Astrocyte (in vitro differentiated cells and primary cell): Measurements from ENCODE around the gene LMO7. TPM values are rescaled to one million over a fixed set of nuclear protein-coding genes. Genes with fewer than 3 reads are reported as not detected.

Source experiments
- DNase-seq: peaks from one replicate; pipeline ENCODE4 v3.0.0-alpha.2; 2010; ENCODE audit warnings: low read depth
- FAIRE-seq: peaks from 2 replicates; lab custom pipeline; 2011; peaks lifted over from hg19 to GRCh38; lab: Jason Lieb, UNC
- H2AFZ ChIP-seq: 2 replicates; pipeline ENCODE4 v1.6.0; 2012; ENCODE audit warnings: low read depth, low read length, inconsistent platforms
- H3K27ac ChIP-seq: 2 replicates; pipeline ENCODE4 v1.5.1; 2011; ENCODE audit warnings: low read depth, low read length, inconsistent platforms
- H3K27me3 ChIP-seq: 2 replicates; pipeline ENCODE4 v1.6.0; 2011; ENCODE audit warnings: low read length, inconsistent platforms; ENCODE audit not compliant: insufficient read depth
- H3K36me3 ChIP-seq: 2 replicates; pipeline ENCODE4 v1.5.1; 2011; ENCODE audit warnings: low read length, inconsistent platforms; ENCODE audit not compliant: insufficient read depth
- H3K4me1 ChIP-seq: 2 replicates; pipeline ENCODE4 v1.5.1; 2011; ENCODE audit warnings: low read length, inconsistent platforms; ENCODE audit not compliant: insufficient read depth
- H3K4me2 ChIP-seq: 2 replicates; pipeline ENCODE4 v1.6.0; 2012; ENCODE audit warnings: low read length, inconsistent platforms
- H3K4me3 ChIP-seq: 2 replicates; pipeline ENCODE4 v1.5.1; 2011; ENCODE audit warnings: low read depth, mild to moderate bottlenecking, low read length, inconsistent platforms; ENCODE audit not compliant: insufficient read depth
- H3K79me2 ChIP-seq: 2 replicates; pipeline ENCODE4 v1.6.0; 2012; ENCODE audit warnings: mild to moderate bottlenecking, low read length, inconsistent platforms; ENCODE audit not compliant: insufficient read depth
- H3K9ac ChIP-seq: 2 replicates; pipeline ENCODE4 v1.6.0; 2012; ENCODE audit warnings: mild to moderate bottlenecking, low read length, inconsistent platforms
- H3K9me3 ChIP-seq: 2 replicates; pipeline ENCODE4 v1.5.1; 2012; ENCODE audit warnings: low read depth, mild to moderate bottlenecking, low read length, inconsistent platforms; ENCODE audit not compliant: insufficient read depth
- H4K20me1 ChIP-seq: 2 replicates; pipeline ENCODE4 v1.6.0; 2012; ENCODE audit warnings: low read length, inconsistent platforms; ENCODE audit not compliant: insufficient read depth
- H3K27ac Mint-ChIP-seq: one replicate; pipeline ENCODE4 v1.8.0; 2021; ENCODE audit warnings: mild to moderate bottlenecking, mixed read lengths; ENCODE audit not compliant: unreplicated experiment
- H3K27me3 Mint-ChIP-seq: one replicate; pipeline ENCODE4 v1.8.0; 2021; ENCODE audit warnings: low read depth, mixed read lengths; ENCODE audit not compliant: unreplicated experiment
- H3K36me3 Mint-ChIP-seq: one replicate; pipeline ENCODE4 v1.8.0; 2021; ENCODE audit warnings: low read depth, mixed read lengths; ENCODE audit not compliant: unreplicated experiment
- H3K4me1 Mint-ChIP-seq: one replicate; pipeline ENCODE4 v1.8.0; 2021; ENCODE audit warnings: low read depth, mixed read lengths; ENCODE audit not compliant: unreplicated experiment
- H3K4me3 Mint-ChIP-seq: one replicate; pipeline ENCODE4 v1.8.0; 2021; ENCODE audit warnings: mild to moderate bottlenecking, moderate library complexity, mixed read lengths; ENCODE audit not compliant: unreplicated experiment
- H3K9me3 Mint-ChIP-seq: one replicate; pipeline ENCODE4 v1.8.0; 2021; ENCODE audit warnings: mild to moderate bottlenecking, mixed read lengths; ENCODE audit not compliant: unreplicated experiment
- EZH2 ChIP-seq: IDR thresholded peaks from 2 replicates; pipeline ENCODE4 v1.6.1; 2012; ENCODE audit warnings: mild to moderate bottlenecking, low read length, inconsistent platforms; ENCODE audit not compliant: insufficient read depth
- total RNA-seq: library from RNA; stranded (reverse); gene quantifications from 2 replicates; pipeline ENCODE4 v1.2.1, GENCODE V29; 2021
- TF ChIP-seq, protein P1 (sequence below): IDR thresholded peaks from 2 replicates; pipeline ENCODE4 v1.5.1; 2011; ENCODE audit warnings: low read depth, mild to moderate bottlenecking, inconsistent platforms, low read length, moderate library complexity; ENCODE audit not compliant: insufficient read depth

The LMO7 gene
- total RNA-seq, 1 donor from 2014 or later, result 52.2 TPM

GRCh38 chr13:75757336-75757735, 121.2 kb downstream of the LMO7 start:
- Mint-ChIP-seq H3K27me3 (no peaks in the 10 kb centered on the region), H3K4me3 (no peak overlapping the region), H3K4me1 (peaks cover 2% of the 10 kb centered on the region), H3K9me3 (peaks cover 2% of the 10 kb centered on the region), H3K27ac (no peak overlapping the region), H3K36me3 (peaks cover 12% of the 10 kb centered on the region)
- no peak overlapping the region for H2AFZ ChIP-seq
- H3K9me3 ChIP-seq, result no peaks in the 10 kb centered on the region
- no peak overlapping the region for H3K9ac ChIP-seq
- H3K27ac ChIP-seq, result no peak overlapping the region
- no peaks in the 10 kb centered on the region for H3K27me3 ChIP-seq
- H3K79me2 ChIP-seq, result peaks cover 97% of the 10 kb centered on the region
- H3K36me3 ChIP-seq, result peaks cover 11% of the 10 kb centered on the region
- no peak for TF ChIP-seq EZH2
- TF ChIP-seq, protein P1, sequence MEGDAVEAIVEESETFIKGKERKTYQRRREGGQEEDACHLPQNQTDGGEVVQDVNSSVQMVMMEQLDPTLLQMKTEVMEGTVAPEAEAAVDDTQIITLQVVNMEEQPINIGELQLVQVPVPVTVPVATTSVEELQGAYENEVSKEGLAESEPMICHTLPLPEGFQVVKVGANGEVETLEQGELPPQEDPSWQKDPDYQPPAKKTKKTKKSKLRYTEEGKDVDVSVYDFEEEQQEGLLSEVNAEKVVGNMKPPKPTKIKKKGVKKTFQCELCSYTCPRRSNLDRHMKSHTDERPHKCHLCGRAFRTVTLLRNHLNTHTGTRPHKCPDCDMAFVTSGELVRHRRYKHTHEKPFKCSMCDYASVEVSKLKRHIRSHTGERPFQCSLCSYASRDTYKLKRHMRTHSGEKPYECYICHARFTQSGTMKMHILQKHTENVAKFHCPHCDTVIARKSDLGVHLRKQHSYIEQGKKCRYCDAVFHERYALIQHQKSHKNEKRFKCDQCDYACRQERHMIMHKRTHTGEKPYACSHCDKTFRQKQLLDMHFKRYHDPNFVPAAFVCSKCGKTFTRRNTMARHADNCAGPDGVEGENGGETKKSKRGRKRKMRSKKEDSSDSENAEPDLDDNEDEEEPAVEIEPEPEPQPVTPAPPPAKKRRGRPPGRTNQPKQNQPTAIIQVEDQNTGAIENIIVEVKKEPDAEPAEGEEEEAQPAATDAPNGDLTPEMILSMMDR, result no peak
- peaks cover 67% of the 10 kb centered on the region for H4K20me1 ChIP-seq
- no peak overlapping the region for H3K4me3 ChIP-seq
- no peak overlapping the region for H3K4me2 ChIP-seq
- H3K4me1 ChIP-seq, result no peaks in the 10 kb centered on the region
- DNase-seq (no peak), FAIRE-seq (peak; percentile 39)

DNA sequence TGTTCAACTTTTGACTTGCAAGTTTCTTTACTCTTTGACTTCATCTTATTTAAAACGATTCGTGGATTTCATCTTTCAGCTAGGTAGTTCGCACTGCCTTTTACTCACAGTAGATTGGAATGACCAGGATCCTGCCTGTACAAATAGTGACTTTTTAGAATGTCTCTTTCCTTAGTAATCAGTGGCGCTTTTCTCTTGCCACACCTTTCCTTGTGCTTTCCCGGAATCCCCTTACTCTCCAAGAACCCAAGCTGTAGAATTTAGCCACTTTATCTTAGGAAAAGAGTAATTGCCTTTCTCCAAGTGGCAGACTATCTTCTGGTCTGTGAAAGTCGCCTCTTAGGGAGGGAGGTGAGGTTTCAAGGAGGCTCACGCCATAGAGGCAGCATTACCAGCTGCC, 123.4 kb downstream of the LMO7 start:
- peaks cover 96% of the 10 kb centered on the region for H3K79me2 ChIP-seq
- no peak overlapping the region for H3K4me2 ChIP-seq
- FAIRE-seq (no peak), DNase-seq (no peak)
- TF ChIP-seq, protein P1, result no peak
- no peak overlapping the region for H3K27ac ChIP-seq
- H3K36me3 ChIP-seq, result peaks cover 10% of the 10 kb centered on the region
- no peaks in the 10 kb centered on the region for H3K27me3 Mint-ChIP-seq
- H3K4me3 ChIP-seq, result no peak overlapping the region
- H3K27me3 ChIP-seq, result no peaks in the 10 kb centered on the region
- H3K36me3 Mint-ChIP-seq, result peaks cover 13% of the 10 kb centered on the region
- H3K9me3 ChIP-seq, result no peaks in the 10 kb centered on the region
- no peak overlapping the region for H3K4me3 Mint-ChIP-seq
- H3K4me1 Mint-ChIP-seq, result peaks cover 2% of the 10 kb centered on the region
- H3K27ac Mint-ChIP-seq, result no peak overlapping the region
- H4K20me1 ChIP-seq, result peaks cover 74% of the 10 kb centered on the region
- no peak overlapping the region for H3K9ac ChIP-seq
- H3K9me3 Mint-ChIP-seq, result no peaks in the 10 kb centered on the region
- H3K4me1 ChIP-seq, result no peaks in the 10 kb centered on the region
- H2AFZ ChIP-seq, result no peak overlapping the region

GRCh38 chr13:75760131-75761021, 124.2 kb downstream of the LMO7 start:
- Histone ChIP-seq H3K4me2 (no peak overlapping the region), H4K20me1 (peaks cover 68% of the 10 kb centered on the region), H3K4me3 (no peak overlapping the region), H2AFZ (no peak overlapping the region), H3K36me3 (peaks cover 10% of the 10 kb centered on the region), H3K27ac (no peak overlapping the region), H3K9ac (no peak overlapping the region), H3K9me3 (no peaks in the 10 kb centered on the region), H3K79me2 (peaks cover 96% of the 10 kb centered on the region), H3K27me3 (no peaks in the 10 kb centered on the region), H3K4me1 (no peaks in the 10 kb centered on the region)
- H3K27ac Mint-ChIP-seq, result peak overlapping the region; percentile 14
- peaks cover 2% of the 10 kb centered on the region for H3K4me1 Mint-ChIP-seq
- TF ChIP-seq EZH2, result no peak
- TF ChIP-seq, protein P1, result no peak
- H3K36me3 Mint-ChIP-seq, result peaks cover 10% of the 10 kb centered on the region
- FAIRE-seq (no peak), DNase-seq (peak; percentile 26)
- H3K27me3 Mint-ChIP-seq, result no peaks in the 10 kb centered on the region
- no peak overlapping the region for H3K4me3 Mint-ChIP-seq
- no peaks in the 10 kb centered on the region for H3K9me3 Mint-ChIP-seq
